ENCODE measurements around the gene LTBP1. TPM values are rescaled to one million over a fixed set of nuclear protein-coding genes. Genes with fewer than 3 reads are reported as not detected.

The LTBP1 gene
- total RNA-seq, 3 donors from 2014 or later = 14.3 to 38.4 (median 33.6) TPM

DNA sequence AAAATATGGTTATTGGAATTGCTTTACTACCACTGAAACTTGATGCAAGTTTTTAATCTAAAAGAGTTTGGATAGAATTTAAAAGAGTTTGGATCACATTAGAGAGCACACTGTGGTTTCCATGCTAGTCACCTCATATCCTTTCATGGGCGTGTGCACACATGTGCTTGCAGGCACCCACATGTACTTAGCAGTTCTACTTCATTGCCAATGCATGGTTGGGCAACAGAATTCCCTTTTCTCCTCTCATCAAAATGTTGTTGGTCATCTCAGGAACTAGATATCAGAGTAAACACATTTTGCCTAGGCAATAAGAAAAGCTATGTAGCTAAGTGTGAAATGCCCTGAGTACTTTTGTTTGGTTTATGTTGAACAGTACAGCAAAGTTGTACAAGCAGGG lies 275.6 kb downstream of the LTBP1 start:
- DNase-seq = no peak
- no peak for ATAC-seq
- no peak overlapping the region for H3K4me3 ChIP-seq
- H3K4me1 ChIP-seq (ENCODE audit: low read depth) = no peaks in the 10 kb centered on the region
- TF ChIP-seq, protein P1, sequence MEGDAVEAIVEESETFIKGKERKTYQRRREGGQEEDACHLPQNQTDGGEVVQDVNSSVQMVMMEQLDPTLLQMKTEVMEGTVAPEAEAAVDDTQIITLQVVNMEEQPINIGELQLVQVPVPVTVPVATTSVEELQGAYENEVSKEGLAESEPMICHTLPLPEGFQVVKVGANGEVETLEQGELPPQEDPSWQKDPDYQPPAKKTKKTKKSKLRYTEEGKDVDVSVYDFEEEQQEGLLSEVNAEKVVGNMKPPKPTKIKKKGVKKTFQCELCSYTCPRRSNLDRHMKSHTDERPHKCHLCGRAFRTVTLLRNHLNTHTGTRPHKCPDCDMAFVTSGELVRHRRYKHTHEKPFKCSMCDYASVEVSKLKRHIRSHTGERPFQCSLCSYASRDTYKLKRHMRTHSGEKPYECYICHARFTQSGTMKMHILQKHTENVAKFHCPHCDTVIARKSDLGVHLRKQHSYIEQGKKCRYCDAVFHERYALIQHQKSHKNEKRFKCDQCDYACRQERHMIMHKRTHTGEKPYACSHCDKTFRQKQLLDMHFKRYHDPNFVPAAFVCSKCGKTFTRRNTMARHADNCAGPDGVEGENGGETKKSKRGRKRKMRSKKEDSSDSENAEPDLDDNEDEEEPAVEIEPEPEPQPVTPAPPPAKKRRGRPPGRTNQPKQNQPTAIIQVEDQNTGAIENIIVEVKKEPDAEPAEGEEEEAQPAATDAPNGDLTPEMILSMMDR (IDR thresholded peaks at IDR 0.05) = no peak
- no peaks in the 10 kb centered on the region for H3K36me3 ChIP-seq (ENCODE audit: low read depth)
- intact Hi-C loops (cut with DNase I, micrococcal nuclease) = no loop called here
- H3K9me3 ChIP-seq = no peaks in the 10 kb centered on the region

DNA sequence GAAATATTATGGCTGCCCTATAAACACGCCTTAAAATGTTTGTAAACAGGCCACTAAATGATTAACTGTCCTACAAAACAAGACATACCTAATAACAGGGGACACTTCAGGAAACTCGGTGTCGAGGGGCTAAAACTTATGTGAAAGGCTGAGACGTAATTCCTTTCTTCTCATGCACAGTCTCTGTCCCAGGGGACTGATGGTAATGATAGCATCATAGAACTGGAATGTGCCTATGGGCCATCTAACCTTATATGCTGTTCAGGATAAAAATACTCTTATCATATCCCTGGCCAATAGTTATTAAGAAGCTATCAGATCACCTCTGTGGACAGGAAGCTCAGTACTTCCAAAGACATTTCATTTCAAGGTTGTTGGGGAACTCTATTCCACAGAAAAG lies 277.1 kb downstream of the LTBP1 start:
- no peaks in the 10 kb centered on the region for H3K4me1 ChIP-seq (ENCODE audit: low read depth)
- no peaks in the 10 kb centered on the region for H3K9me3 ChIP-seq
- intact Hi-C loops (cut with DNase I, micrococcal nuclease) = no loop called here
- TF ChIP-seq, protein P1 (IDR thresholded peaks at IDR 0.05) = no peak
- ATAC-seq = no peak
- no peaks in the 10 kb centered on the region for H3K36me3 ChIP-seq (ENCODE audit: low read depth)
- DNase-seq = no peak
- no peak overlapping the region for H3K4me3 ChIP-seq

DNA sequence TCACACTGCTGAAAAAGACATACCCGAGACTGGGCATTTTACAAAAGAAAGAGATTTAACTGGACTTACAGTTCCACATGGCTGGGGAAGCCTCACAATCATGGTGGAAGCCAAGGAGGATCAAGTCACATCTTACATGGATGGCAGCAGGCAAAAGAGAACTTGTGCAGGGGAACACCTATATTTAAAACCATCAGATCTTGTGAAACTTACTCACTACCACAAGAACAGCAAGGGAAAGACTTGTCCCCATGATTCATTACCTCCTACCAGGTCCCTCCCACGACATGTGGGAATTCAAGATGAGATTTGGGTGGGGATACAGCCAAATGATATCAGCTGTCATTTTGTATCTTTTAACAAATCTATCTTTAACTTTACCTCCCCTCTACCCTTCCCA lies 278.6 kb downstream of the LTBP1 start:
- ATAC-seq (no peak), DNase-seq (no peak)
- Histone ChIP-seq H3K4me1 (ENCODE audit: low read depth) (no peaks in the 10 kb centered on the region), H3K4me3 (no peak overlapping the region), H3K9me3 (no peaks in the 10 kb centered on the region), H3K36me3 (ENCODE audit: low read depth) (no peaks in the 10 kb centered on the region)
- TF ChIP-seq, protein P1 (IDR thresholded peaks at IDR 0.05) = no peak
- intact Hi-C loops (cut with DNase I, micrococcal nuclease) = no loop called here

DNA sequence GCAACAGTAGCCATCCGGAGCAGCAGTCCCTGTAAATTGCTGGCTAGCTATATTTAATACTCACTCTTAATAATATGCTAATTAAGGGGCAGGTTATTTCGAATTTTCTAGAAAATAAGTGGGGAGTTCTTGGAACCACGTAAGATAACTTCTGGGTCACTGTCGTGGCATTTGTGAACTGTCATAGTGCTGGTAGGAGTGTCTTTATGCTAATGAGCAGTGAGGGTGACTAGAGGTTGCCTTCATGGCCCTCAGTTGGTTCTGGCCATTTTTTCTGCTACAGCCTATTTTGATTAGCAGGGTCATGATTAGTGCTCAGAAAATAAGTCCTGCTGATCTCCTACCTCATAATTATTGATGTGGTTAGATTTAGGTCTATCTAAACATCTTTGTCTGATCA lies 279.8 kb downstream of the LTBP1 start:
- DNase-seq (no peak), ATAC-seq (no peak)
- Histone ChIP-seq H3K36me3 (ENCODE audit: low read depth) (no peaks in the 10 kb centered on the region), H3K4me1 (ENCODE audit: low read depth) (no peaks in the 10 kb centered on the region), H3K4me3 (no peak overlapping the region), H3K9me3 (no peaks in the 10 kb centered on the region)
- intact Hi-C loops (cut with DNase I, micrococcal nuclease) = no loop called here
- TF ChIP-seq, protein P1 (IDR thresholded peaks at IDR 0.05) = no peak

DNA sequence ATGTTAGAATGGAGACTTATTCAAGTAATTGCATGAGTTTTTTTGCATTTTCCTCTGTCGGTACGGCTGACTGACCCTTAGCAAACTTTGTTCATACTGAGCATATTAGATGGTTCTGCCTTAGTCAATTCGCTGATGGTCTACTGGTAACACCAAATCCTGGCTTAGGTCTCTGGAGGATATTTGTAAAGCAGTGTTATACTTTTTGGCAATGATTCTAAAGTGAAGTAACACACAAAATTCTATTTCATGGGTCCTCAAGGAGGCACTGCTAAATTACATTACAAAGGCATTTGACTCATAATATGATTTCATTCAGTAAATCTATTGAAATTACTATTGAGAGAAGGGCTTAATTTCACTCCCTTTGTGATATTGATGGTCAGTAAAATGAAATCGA lies 282.9 kb downstream of the LTBP1 start:
- intact Hi-C loops (cut with DNase I, micrococcal nuclease) = no loop called here
- TF ChIP-seq, protein P1 (IDR thresholded peaks at IDR 0.05) = no peak
- ATAC-seq (no peak), DNase-seq (no peak)
- H3K4me3 ChIP-seq = no peak overlapping the region
- H3K36me3 ChIP-seq (ENCODE audit: low read depth) = no peaks in the 10 kb centered on the region
- no peaks in the 10 kb centered on the region for H3K9me3 ChIP-seq
- H3K4me1 ChIP-seq (ENCODE audit: low read depth) = no peaks in the 10 kb centered on the region

DNA sequence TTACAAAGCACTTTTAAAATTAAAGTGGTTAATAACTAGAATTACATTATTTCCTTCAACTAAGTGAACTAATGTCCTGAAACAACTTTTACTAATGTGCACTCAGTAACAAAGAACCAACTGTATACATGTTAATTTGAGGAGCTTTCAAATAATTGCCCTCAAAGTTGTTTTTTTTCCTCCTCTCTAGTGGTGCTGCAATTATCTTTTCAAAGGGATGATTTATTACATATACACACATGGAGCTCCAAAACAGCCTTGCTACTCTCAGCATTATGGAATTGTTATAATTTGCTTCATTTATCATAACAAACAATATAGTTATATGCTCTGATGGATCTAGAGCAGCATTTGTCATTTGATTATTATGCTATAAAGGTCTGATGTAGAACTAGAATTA lies 283.4 kb downstream of the LTBP1 start:
- intact Hi-C loops (cut with DNase I, micrococcal nuclease) = no loop called here
- Histone ChIP-seq H3K36me3 (ENCODE audit: low read depth) (no peaks in the 10 kb centered on the region), H3K9me3 (no peaks in the 10 kb centered on the region), H3K4me1 (ENCODE audit: low read depth) (no peaks in the 10 kb centered on the region), H3K4me3 (no peak overlapping the region)
- ATAC-seq = no peak
- TF ChIP-seq, protein P1 (IDR thresholded peaks at IDR 0.05) = no peak
- no peak for DNase-seq

All from mucosa of descending colon (tissue), 3 donors.